Loucy (cell line): ENCODE measurements around the gene CDH12.

Source experiments
- CTCF ChIP-seq: fragments of 200-600 bp; sonication (generic); conservative IDR thresholded peaks from 2 replicates; pipeline ENCODE4 v1.5.1; 2014; ENCODE audit warnings: mild to moderate bottlenecking, antibody characterized with exemption, low read length
- EZH2phosphoT487 ChIP-seq: fragments of 200-600 bp; IDR thresholded peaks from 2 replicates; pipeline ENCODE4 v1.6.1; 2018; ENCODE audit warnings: antibody characterized with exemption, mild to moderate bottlenecking, moderate library complexity, borderline replicate concordance

GRCh38 chr5:22341406-22341805, 511.7 kb downstream of the CDH12 start:
- TF ChIP-seq CTCF: no peak
- no peak for TF ChIP-seq EZH2phosphoT487
